Measurements from ENCODE around the gene PASK. TPM values are rescaled to one million over a fixed set of nuclear protein-coding genes. Genes with fewer than 3 reads are reported as not detected.

PASK gene
- total and polyA plus RNA-seq, 9 of the 15 experiments (the other 6 are each of a cell fraction or from before 2014, with no cell fraction given) = 1.5 to 30.3 (median 9.9) TPM

- POLR2A ChIA-PET = interaction anchor here (0.7 kb wide), 1 partner anchor 499 kb away, joined by 3 read pairs; no protein-coding TSS in a partner anchor
- FAIRE-seq = no peak
- no TSS peak for BruUV-seq (replicated peaks)
- intact Hi-C loops (cut with micrococcal nuclease) = no loop called here
- Histone ChIP-seq H4K20me1 (replicated peaks; ENCODE audit: control insufficient read depth, insufficient read depth, low read length) (no peaks in the 10 kb centered on the region), H3K4me1 (replicated peaks in 1 of 2; ENCODE audit: control insufficient read depth in 2 of 2, insufficient read depth in 2 of 2, low read length in 2 of 2) (no peaks in the 10 kb centered on the region; a peak in 1 of 5 replicates), H3K27me3 (ENCODE audit: control insufficient read depth in 2 of 2, insufficient read depth in 2 of 2, low read length in 2 of 2) (no peaks in the 10 kb centered on the region), H3K9me1 (ENCODE audit: control insufficient read depth, insufficient read depth, low read length) (no peaks in the 10 kb centered on the region), H3K36me3 (ENCODE audit: control insufficient read depth, insufficient read depth, low read length) (peaks cover 74% of the 10 kb centered on the region; the same call in 2 of the 3 replicates), H3K27ac (ENCODE audit: extremely low read depth, low read depth, low read length) (no peak overlapping the region), H3K4me3 (no peak overlapping the region), H3K79me2 (ENCODE audit: control insufficient read depth, insufficient read depth, low read length) (peaks cover 16% of the 10 kb centered on the region), H2AFZ (ENCODE audit: low read depth, low read length) (no peak overlapping the region), H3K4me2 (ENCODE audit: insufficient read depth, low read length) (no peak overlapping the region), H3K9me3 (replicated peaks; ENCODE audit: control insufficient read depth, insufficient read depth, low read depth, low read length) (no peaks in the 10 kb centered on the region), H3K9ac (ENCODE audit: insufficient read depth in 1 of 2, low read depth in 2 of 2, low read length in 2 of 2) (no peak overlapping the region)
- no peak for DNase-seq (ENCODE audit: extremely low read depth in 1 of 4, low spot score in 3 of 4)
- ATAC-seq = no peak
- in situ Hi-C loops (cut with MboI) = no loop called here
- CTCF ChIA-PET (ENCODE audit: low intra/inter-chr PET ratio) = no interaction called here
- WGBS (ENCODE audit: insufficient coverage, low coverage, missing lambda C conversion rate) = 92% methylated on average over 12 of the region's 14 CpGs
- TF ChIP-seq TGIF2 (CRISPR knock-in tag; IDR thresholded peaks at IDR 0.05) (no peak), FOXK1 (CRISPR knock-in tag; IDR thresholded peaks at IDR 0.05; ENCODE audit: borderline replicate concordance) (no peak), E2F8 (IDR thresholded peaks at IDR 0.05; ENCODE audit: low read depth, partially characterized antibody) (no peak), ZNF277 (CRISPR knock-in tag; IDR thresholded peaks at IDR 0.05; ENCODE audit: borderline replicate concordance) (no peak), CBFA2T3 (IDR thresholded peaks at IDR 0.05) (no peak), ZNF263 (CRISPR knock-in tag; IDR thresholded peaks at IDR 0.05; ENCODE audit: borderline replicate concordance) (no peak), SRSF1 (IDR thresholded peaks at IDR 0.05; ENCODE audit: low read depth, low read length) (no peak), ZFP1 (CRISPR knock-in tag; IDR thresholded peaks at IDR 0.05) (no peak), ZNF239 (CRISPR knock-in tag; IDR thresholded peaks at IDR 0.05) (no peak), TSC22D4 (tag; IDR thresholded peaks at IDR 0.05) (no peak), ZBTB5 (IDR thresholded peaks at IDR 0.05) (no peak), NR0B1 (IDR thresholded peaks at IDR 0.05; ENCODE audit: partially characterized antibody) (no peak), DIDO1 (tag; IDR thresholded peaks at IDR 0.05; ENCODE audit: low read depth) (no peak)
Observed at GRCh38 chr2:241095594-241096290, 53.5 kb downstream of the PASK start.
